Testis (tissue), 3 donors: ENCODE data around the gene VWA3B. TPM values are rescaled to one million over a fixed set of nuclear protein-coding genes. Genes with fewer than 3 reads are reported as not detected.

Experiments
- DNase-seq: peaks from one replicate; pipeline ENCODE4 v3.0.0-alpha.2; 2019
- H3K27ac ChIP-seq, 2 donors: fragments of 200-600 bp; sonication (generic); one replicate each; pipeline ENCODE4 v1.5.1; 2019
- H3K27me3 ChIP-seq: fragments of 200-600 bp; sonication (generic); one replicate; pipeline ENCODE4 v1.5.1; 2019
- H3K36me3 ChIP-seq: fragments of 200-600 bp; sonication (generic); one replicate; pipeline ENCODE4 v1.5.1; 2017; ENCODE audit warnings: low read depth; ENCODE audit errors: missing control alignments
- H3K4me1 ChIP-seq: fragments of 200-600 bp; sonication (generic); one replicate; pipeline ENCODE4 v1.5.1; 2019
- H3K4me3 ChIP-seq, 2 donors: fragments of 200-600 bp; sonication (generic); one replicate each; pipeline ENCODE4 v1.5.1; 2017 to 2019
- H3K9me3 ChIP-seq: fragments of 200-600 bp; sonication (generic); one replicate; pipeline ENCODE4 v1.5.1; 2017
- POLR2A ChIP-seq: fragments of 450-650 bp; IDR thresholded peaks from one replicate; pipeline ENCODE4 v1.6.1; 2017; ENCODE audit warnings: antibody characterized with exemption, mild to moderate bottlenecking, moderate library complexity
- WGBS, 2 donors: methylation state at CpG; one replicate each; pipeline ENCODE4 v1.1.5; 2018; 5-methylcytosine and 5-hydroxymethylcytosine counted together
- intact Hi-C: fragments of 100-400 bp; cut with DNase I; formaldehyde crosslinking; loops from one replicate; pipeline ENCODE4 v1.15.1; 2023; ENCODE audit warnings: low total_unique reads
- polyA plus RNA-seq: library from polyadenylated mRNA; stranded (reverse); fragments of 350-450 nt; fragmentation: Illumina TruSeq; extraction: RNeasy Lipid Tissue Mini Kit (QIAGEN cat#74804); gene quantifications from one replicate; pipeline ENCODE4 v1.2.3, GENCODE V29; 2014; ENCODE audit warnings: low read depth, low replicate concordance; ENCODE audit not compliant: insufficient read depth
- total RNA-seq, 2 donors: library from RNA; depleted of rRNA; stranded (reverse); fragments of >200 nt; gene quantifications; one replicate each; pipeline ENCODE4 v1.2.3, GENCODE V29; 2016
- TF ChIP-seq, protein P1 (sequence below), 3 experiments: fragments of 450-650 bp in 2 of 3; fragments of 200-600 bp in 1 of 3; sonication (generic) in 1 of 3; IDR thresholded peaks; one replicate each; pipeline ENCODE4 v1.5.1; 2016 to 2019; ENCODE audit warnings: antibody characterized with exemption in 3 of 3, mild to moderate bottlenecking in 2 of 3, moderate library complexity in 1 of 3

Gene VWA3B
- total and polyA plus RNA-seq, 3 donors from 2014 or later, result 27.0 to 118 (median 81.6) TPM

DNA sequence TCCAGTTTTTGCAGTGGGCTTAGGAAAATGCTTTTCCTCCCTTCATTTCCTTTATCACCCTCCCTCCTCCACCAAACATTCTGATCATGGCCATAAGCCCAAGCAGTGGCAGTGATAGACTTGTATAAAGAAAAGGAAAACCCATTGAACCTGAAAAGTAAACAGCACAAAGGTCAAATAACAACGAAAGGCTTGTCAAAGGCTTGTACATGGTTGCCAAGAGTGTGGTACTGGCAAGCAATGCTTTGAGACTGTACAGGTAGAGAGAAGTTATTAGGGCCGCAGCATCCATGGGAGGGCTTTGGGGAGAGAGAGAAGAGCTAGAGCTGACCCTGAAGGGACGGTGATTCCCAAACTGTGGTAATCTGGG lies 2.1 kb upstream of the VWA3B start:
- Histone ChIP-seq H3K4me1 (no peaks in the 10 kb centered on the region), H3K27me3 (no peaks in the 10 kb centered on the region), H3K4me3 (no peak overlapping the region), H3K36me3 (no peaks in the 10 kb centered on the region), H3K27ac (no peak overlapping the region), H3K9me3 (no peaks in the 10 kb centered on the region)
- no peak for DNase-seq
- no peak for TF ChIP-seq POLR2A
- TF ChIP-seq, protein P1, sequence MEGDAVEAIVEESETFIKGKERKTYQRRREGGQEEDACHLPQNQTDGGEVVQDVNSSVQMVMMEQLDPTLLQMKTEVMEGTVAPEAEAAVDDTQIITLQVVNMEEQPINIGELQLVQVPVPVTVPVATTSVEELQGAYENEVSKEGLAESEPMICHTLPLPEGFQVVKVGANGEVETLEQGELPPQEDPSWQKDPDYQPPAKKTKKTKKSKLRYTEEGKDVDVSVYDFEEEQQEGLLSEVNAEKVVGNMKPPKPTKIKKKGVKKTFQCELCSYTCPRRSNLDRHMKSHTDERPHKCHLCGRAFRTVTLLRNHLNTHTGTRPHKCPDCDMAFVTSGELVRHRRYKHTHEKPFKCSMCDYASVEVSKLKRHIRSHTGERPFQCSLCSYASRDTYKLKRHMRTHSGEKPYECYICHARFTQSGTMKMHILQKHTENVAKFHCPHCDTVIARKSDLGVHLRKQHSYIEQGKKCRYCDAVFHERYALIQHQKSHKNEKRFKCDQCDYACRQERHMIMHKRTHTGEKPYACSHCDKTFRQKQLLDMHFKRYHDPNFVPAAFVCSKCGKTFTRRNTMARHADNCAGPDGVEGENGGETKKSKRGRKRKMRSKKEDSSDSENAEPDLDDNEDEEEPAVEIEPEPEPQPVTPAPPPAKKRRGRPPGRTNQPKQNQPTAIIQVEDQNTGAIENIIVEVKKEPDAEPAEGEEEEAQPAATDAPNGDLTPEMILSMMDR (IDR thresholded peaks at IDR 0.05), result no peak
- intact Hi-C loops, result no loop called here
- WGBS, 2 donors, result 79 to 81% methylated on average over 3 of the region's 3 CpGs

DNA sequence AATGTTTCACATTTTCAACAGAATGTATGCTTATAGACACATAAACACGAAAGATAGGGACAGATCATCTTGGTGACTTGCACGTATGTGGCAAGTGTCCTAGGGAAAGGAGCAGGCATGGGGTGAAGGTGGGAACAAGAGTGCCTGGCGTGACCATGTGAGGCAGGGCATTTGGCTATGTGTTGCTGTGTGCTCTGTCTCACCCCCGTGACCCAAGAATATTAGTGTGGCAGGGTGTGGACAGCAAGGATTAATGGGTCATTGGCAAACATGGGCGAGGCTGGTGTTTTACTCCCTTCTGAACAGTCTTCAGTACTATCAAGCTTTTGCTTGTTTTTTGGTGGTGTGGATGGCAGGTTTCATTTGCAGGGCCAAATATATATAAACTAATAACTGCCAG lies 1.3 kb upstream of the VWA3B start:
- H3K27me3 ChIP-seq, result no peaks in the 10 kb centered on the region
- no peaks in the 10 kb centered on the region for H3K4me1 ChIP-seq
- intact Hi-C loops, result no loop called here
- H3K9me3 ChIP-seq, result no peaks in the 10 kb centered on the region
- H3K4me3 ChIP-seq, result no peak overlapping the region
- no peak for DNase-seq
- no peaks in the 10 kb centered on the region for H3K36me3 ChIP-seq
- TF ChIP-seq, protein P1 (IDR thresholded peaks at IDR 0.05), result no peak
- no peak for TF ChIP-seq POLR2A
- no peak overlapping the region for H3K27ac ChIP-seq
- 75 to 83% methylated on average over 5 of the region's 5 CpGs for WGBS, 2 donors

DNA sequence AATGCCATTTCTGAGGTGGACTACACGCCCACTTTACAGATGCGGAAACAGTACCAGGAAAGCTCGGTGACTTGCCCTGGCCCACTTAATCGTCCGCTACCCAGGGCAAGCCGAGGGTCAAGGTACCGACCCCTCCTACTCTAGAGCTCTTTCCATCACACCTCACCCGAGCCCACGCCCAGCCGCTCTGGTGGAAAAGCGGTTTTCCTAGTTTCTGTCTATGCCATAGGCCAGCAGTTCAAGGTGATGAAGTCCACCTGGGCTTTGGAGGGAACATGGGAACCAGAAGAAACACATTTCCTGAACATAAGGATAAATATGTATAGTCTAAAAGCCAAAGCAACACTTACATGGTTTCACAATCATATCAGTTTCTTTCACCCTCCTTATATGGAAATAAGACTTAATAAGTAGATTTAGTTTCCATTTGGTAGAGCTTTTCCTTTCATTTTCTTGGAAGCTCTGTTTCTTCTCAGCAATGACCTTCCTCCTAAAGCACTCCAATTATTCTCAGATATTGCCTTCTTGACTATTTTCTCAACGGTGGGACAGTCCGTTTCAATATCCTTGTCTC lies 567 bp downstream of the VWA3B start:
- no peaks in the 10 kb centered on the region for H3K9me3 ChIP-seq
- DNase-seq, result no peak
- H3K27me3 ChIP-seq, result no peaks in the 10 kb centered on the region
- no peak overlapping the region for H3K27ac ChIP-seq
- TF ChIP-seq, protein P1 (IDR thresholded peaks at IDR 0.05), result no peak
- no peak for TF ChIP-seq POLR2A
- peak overlapping the region; percentile 40 to 48 for H3K4me3 ChIP-seq
- no peaks in the 10 kb centered on the region for H3K36me3 ChIP-seq
- no peaks in the 10 kb centered on the region for H3K4me1 ChIP-seq
- intact Hi-C loops, result no loop called here
- WGBS, 2 donors, result 31 to 36% methylated on average over 12 to 13 of the region's 13 CpGs

DNA sequence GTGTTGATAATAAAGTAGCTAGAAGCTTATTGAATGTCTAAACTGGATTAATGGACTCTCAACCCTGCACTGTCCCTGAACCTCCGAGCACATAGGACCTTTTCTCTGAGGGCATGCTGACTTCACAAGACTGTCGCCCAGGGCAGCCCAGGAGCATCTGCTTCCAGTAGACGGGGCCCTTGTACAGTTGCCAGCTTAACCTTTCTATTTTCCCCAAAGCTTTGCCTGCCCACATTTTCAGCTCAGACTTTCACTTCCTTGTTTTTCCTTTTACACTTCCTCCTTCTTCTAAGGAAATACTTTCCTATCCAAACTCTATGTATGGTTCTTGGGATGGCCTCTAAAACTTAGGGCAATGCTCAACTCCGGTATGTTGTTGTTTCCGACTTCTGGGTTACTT lies 1.3 kb downstream of the VWA3B start:
- Histone ChIP-seq H3K36me3 (no peaks in the 10 kb centered on the region), H3K4me3 (no peak overlapping the region), H3K27me3 (no peaks in the 10 kb centered on the region), H3K4me1 (no peaks in the 10 kb centered on the region), H3K9me3 (no peaks in the 10 kb centered on the region), H3K27ac (no peak overlapping the region)
- intact Hi-C loops, result no loop called here
- WGBS, 2 donors, result 81 to 82% methylated on average over 5 of the region's 5 CpGs
- TF ChIP-seq, protein P1 (IDR thresholded peaks at IDR 0.05), result no peak
- TF ChIP-seq POLR2A, result no peak
- DNase-seq, result peak; percentile 23

DNA sequence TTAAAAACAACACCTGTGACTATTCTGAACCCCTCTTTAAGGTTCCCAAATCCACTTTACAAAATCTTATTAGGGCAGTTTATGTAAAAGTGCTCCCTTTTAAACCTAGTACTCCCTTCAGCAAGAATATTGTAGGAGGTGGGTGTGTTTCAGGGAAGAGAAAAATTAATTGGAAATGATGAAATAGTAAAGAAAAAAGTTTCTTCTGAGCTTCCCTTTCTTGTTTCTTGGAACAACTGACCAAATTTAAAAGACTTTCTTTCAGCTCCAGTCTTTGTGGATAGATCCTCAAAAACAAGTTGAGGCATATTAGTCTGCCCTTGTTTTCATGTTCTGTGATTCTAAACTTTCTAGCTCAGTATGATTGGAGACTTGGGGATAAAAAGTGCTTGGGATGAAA lies 3.0 kb downstream of the VWA3B start:
- Histone ChIP-seq H3K4me3 (no peak overlapping the region), H3K27me3 (no peaks in the 10 kb centered on the region), H3K27ac (no peak overlapping the region), H3K36me3 (no peaks in the 10 kb centered on the region), H3K9me3 (no peaks in the 10 kb centered on the region), H3K4me1 (no peaks in the 10 kb centered on the region)
- DNase-seq, result no peak
- intact Hi-C loops, result no loop called here
- no peak for TF ChIP-seq POLR2A
- TF ChIP-seq, protein P1 (IDR thresholded peaks at IDR 0.05), result no peak
